GM21360 (cell line): ENCODE data around the gene SP3.

Experiments used
- ATAC-seq: cut with Tn5 transposase; IDR thresholded peaks from one replicate; pipeline ENCODE4 v1.9.1; 2021; ENCODE audit warnings: mild to moderate bottlenecking, moderate library complexity; ENCODE audit not compliant: unreplicated experiment

SP3 gene

GRCh38 chr2:173860082-173860481 lies 105.1 kb downstream of the SP3 start:
- ATAC-seq: no peak

GRCh38 chr2:173858291-173858731 lies 106.9 kb downstream of the SP3 start:
- peak; percentile 77 for ATAC-seq
